Left ventricle myocardium inferior (tissue), 1 donor: ENCODE data around the gene AMMECR1. TPM values are rescaled to one million over a fixed set of nuclear protein-coding genes. Genes with fewer than 3 reads are reported as not detected.
A peak's percentile ranks its signal among the peaks of the same experiment; 100 is the strongest.
"Not testable (repeated sequence)": the region's sequence is repeated elsewhere in the genome, so short reads cannot be mapped to it uniquely, and the experiment has no call there.

Source experiments
- DNase-seq: peaks from one replicate; pipeline ENCODE4 v3.0.0-alpha.2; 2020
- H3K27ac ChIP-seq: fragments of 200-600 bp; replicated peaks from 2 replicates; pipeline ENCODE4 v1.8.0; 2021
- H3K27me3 ChIP-seq: fragments of 200-600 bp; 2 replicates; pipeline ENCODE4 v1.8.0; 2021; ENCODE audit warnings: low read depth
- H3K36me3 ChIP-seq: fragments of 200-600 bp; 2 replicates; pipeline ENCODE4 v1.8.0; 2021
- H3K4me1 ChIP-seq: fragments of 200-600 bp; 2 replicates; pipeline ENCODE4 v1.8.0; 2021
- H3K4me3 ChIP-seq: fragments of 200-600 bp; 2 replicates; pipeline ENCODE4 v1.8.0; 2021; ENCODE audit warnings: mild to moderate bottlenecking, moderate library complexity
- H3K9me3 ChIP-seq: fragments of 200-600 bp; replicated peaks from 2 replicates; pipeline ENCODE4 v1.8.0; 2021
- CTCF ChIP-seq: fragments of 200-600 bp; IDR thresholded peaks from 2 replicates; pipeline ENCODE4 v1.8.0; 2021; ENCODE audit warnings: antibody characterized with exemption, mild to moderate bottlenecking, borderline replicate concordance
- intact Hi-C: fragments of 100-400 bp; cut with micrococcal nuclease; formaldehyde crosslinking; loops from one replicate; pipeline ENCODE4 v1.11.0; 2022
- total RNA-seq: library from RNA; stranded (reverse); fragmentation: NEBNext Ultra II Directional; extraction: Animal tissue kit (Norgen Biotek cat#: 25700); gene quantifications from one replicate; pipeline ENCODE4 v1.2.1, GENCODE V29; 2021
- donor health status: DM: no; HTN: yes; CAD: no; lungs with severe emphysema.

The AMMECR1 gene
- total RNA-seq, 1 donor from 2014 or later: 0.91 TPM

GRCh38 chrX:110242371-110242770 is 75.5 kb downstream of the AMMECR1 start:
- Histone ChIP-seq H3K27ac (no peak overlapping the region), H3K4me3 (no peak overlapping the region), H3K4me1 (no peaks in the 10 kb centered on the region), H3K27me3 (no peaks in the 10 kb centered on the region), H3K36me3 (no peaks in the 10 kb centered on the region), H3K9me3 (no peaks in the 10 kb centered on the region)
- DNase-seq: no peak
- no peak for TF ChIP-seq CTCF
- intact Hi-C loops: no loop called here

DNA sequence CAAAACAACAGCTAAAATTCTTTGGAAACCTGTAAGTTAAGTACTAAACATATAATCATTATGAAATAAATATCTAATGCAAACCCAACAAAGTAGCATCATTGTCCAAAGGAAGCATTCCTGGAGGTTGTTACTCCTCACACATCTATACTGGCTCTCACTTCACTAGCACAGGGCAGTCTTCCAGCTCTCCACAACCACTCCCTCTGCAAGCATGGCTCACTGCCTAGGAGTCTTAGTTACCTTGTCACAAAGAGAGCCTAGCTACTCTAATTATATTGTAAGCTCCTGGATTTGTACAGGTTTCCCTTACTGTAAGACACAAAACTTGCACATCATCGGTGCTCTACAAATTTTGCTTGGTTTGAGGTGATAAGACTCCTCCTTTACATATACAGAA is 76.1 kb downstream of the AMMECR1 start:
- DNase-seq: no peak
- Histone ChIP-seq H3K36me3 (no peaks in the 10 kb centered on the region), H3K27me3 (no peaks in the 10 kb centered on the region), H3K4me3 (no peak overlapping the region), H3K9me3 (no peaks in the 10 kb centered on the region), H3K4me1 (no peaks in the 10 kb centered on the region), H3K27ac (no peak overlapping the region)
- intact Hi-C loops: no loop called here
- no peak for TF ChIP-seq CTCF

DNA sequence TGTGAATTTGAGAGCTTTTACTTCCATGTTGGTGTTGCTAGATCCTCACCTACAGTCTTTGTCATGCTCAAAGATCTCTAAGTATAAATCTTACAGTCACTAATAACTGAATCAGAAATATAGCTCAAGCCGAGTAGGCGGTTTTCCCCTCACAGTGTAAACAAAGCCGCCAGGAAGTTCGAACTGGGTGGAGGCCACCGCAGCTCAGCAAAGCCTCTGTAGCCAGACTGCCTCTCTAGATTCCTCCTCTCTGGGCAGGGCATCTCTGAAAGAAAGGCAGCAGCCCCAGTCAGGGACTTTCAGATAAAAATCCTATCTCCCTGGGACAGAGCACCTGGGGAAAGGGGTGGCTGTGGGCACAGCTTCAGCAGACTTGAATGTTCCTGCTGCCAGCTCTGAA is 79.6 kb downstream of the AMMECR1 start:
- intact Hi-C loops: not testable (repeated sequence)

GRCh38 chrX:110231485-110231884 is 86.4 kb downstream of the AMMECR1 start:
- H3K9me3 ChIP-seq: not testable (repeated sequence)

More for the DNA sequence above, 79.6 kb downstream of the AMMECR1 start:
- not testable (repeated sequence) for H3K9me3 ChIP-seq, H3K4me1 ChIP-seq, H3K36me3 ChIP-seq, H3K27me3 ChIP-seq, DNase-seq, H3K4me3 ChIP-seq
- peak overlapping the region; percentile 56 for H3K27ac ChIP-seq

GRCh38 chrX:110229497-110230111 is 88.3 kb downstream of the AMMECR1 start:
- DNase-seq: peak; percentile 18
- intact Hi-C loops, H3K27me3 ChIP-seq, H3K36me3 ChIP-seq, H3K9me3 ChIP-seq, H3K4me1 ChIP-seq: not testable (repeated sequence)
- Histone ChIP-seq H3K4me3 (peak overlapping the region; percentile 33), H3K27ac (peak overlapping the region; percentile 5)

More at GRCh38 chrX:110231485-110231884, 86.4 kb downstream of the AMMECR1 start:
- intact Hi-C loops, DNase-seq, H3K27ac ChIP-seq, H3K27me3 ChIP-seq, H3K36me3 ChIP-seq, H3K4me3 ChIP-seq, H3K4me1 ChIP-seq: not testable (repeated sequence)

DNA sequence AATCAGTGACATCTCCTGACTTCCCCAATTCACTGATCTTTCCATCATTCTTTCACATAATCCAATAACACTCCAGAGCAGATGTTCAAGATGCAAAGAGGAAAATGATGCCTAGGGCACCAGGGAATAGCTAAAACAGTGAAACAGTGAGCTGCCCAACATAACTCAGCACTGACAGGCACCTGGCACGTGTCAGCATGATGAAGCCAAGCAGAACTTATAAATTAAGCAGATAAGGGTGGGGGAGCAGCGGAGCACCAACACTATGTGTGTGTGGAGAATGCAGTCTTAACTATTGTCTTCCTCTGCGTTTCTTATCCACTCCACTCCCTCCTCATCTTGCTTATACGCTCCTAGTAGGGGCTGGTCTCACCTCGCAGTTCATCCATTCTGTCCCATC is 89.4 kb downstream of the AMMECR1 start:
- Histone ChIP-seq H3K27ac (no peak overlapping the region), H3K4me1 (no peaks in the 10 kb centered on the region), H3K36me3 (no peaks in the 10 kb centered on the region), H3K9me3 (no peaks in the 10 kb centered on the region), H3K27me3 (no peaks in the 10 kb centered on the region), H3K4me3 (no peak overlapping the region)
- no peak for TF ChIP-seq CTCF
- intact Hi-C loops: no loop called here
- DNase-seq: no peak

- intact Hi-C loops: no loop called here
- TF ChIP-seq CTCF: no peak
- H3K36me3 ChIP-seq: no peaks in the 10 kb centered on the region
Observed at GRCh38 chrX:110226931-110227330, 91.0 kb downstream of the AMMECR1 start.

More at GRCh38 chrX:110226931-110227330, 91.0 kb downstream of the AMMECR1 start:
- no peak overlapping the region for H3K4me3 ChIP-seq
- DNase-seq: no peak
- H3K27me3 ChIP-seq: no peaks in the 10 kb centered on the region
- H3K27ac ChIP-seq: no peak overlapping the region
- H3K9me3 ChIP-seq: no peaks in the 10 kb centered on the region
- H3K4me1 ChIP-seq: no peaks in the 10 kb centered on the region
